Stimulated activated CD8-positive, alpha-beta memory T cell treated with anti-CD3 and anti-CD28 coated beads, Interleukin-12 subunit alpha, Interleukin-12 subunit beta, amount 100 ng/mL, for 24 hours (primary cell): ENCODE data around the gene INPP4A.

Source experiments
- DNase-seq: peaks from one replicate; pipeline ENCODE4 v3.0.0-alpha.2; 2020; ENCODE audit errors: extremely low read depth

The INPP4A gene

DNA sequence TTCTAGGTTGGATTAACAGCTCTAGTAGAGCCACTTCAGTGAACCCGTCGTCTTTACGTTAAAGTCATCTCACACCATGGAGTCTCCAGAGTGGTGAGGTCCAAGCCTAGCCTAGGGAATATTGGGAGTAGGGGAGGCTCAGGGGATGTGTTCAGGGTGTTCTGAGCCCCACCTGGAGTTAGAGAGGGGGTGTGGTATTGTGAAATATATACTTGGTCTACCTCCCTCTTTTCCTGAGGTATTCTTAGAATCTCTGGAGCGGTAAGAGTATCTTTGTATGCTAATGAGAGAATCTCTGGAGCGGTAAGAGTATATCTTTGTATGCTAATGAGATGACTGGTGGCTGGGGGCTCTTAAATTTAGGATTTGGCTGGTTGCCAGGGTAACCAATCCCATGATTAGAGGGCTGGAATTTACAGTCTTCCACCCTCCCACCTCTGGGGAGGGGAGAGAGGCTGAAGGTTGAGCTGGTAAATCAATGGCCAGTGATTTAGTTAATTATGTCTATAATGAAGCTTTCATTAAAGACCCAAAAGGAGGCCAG lies 69.5 kb downstream of the INPP4A start:
- no peak for DNase-seq

DNA sequence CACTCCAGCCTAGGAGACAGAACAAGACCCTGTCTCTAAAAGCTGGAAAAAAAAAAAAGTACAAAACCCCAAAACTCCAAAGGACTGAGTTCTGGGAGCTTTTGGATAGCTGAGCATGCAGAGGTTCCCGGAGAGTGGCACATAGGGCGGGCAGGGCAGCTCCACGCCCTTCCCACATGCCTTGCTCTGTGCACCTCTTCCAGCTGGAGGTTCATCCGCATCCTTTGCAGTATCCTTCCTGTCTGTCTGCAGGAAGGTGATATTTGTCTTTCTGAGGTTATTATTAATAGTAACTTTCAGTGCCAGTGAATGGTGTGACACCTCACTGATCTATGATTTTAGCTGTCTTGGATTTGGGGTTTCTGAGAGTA lies 70.2 kb downstream of the INPP4A start:
- no peak for DNase-seq

DNA sequence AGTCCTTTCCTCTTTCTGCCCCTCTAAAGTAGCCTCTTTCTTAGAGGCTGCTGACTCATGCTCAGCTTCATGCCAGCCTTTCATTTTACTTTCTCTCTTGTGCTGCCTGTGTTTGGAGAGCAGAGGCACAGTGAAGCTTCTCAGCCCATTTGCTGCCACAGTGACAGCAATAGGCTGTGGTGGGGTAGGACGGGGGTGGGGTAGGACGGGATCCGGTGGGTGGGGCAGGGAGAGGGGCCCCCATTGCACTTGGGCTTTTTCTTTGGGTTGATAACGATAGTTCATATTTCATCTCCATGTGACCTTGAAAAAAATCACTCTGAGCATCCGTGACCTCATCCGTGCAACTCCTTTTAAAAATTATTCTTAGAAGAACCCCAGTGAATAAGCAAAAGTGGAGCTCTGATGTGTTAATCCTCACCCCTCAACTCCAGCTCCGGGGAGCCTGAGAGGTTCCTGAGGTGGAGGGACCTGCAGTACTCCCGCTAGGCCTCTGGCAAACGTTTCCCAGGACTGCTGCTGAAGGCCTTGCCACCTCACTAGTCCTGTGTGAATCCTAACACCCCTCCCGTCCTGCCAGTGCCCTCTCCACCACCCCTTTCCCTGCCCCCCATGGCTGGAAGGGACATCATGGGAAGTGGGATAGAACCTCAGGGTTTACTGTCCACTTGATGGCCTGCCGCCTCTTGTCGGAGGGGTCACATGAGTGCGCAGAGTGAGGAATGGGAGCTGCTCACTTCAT lies 70.8 kb downstream of the INPP4A start:
- no peak for DNase-seq

DNA sequence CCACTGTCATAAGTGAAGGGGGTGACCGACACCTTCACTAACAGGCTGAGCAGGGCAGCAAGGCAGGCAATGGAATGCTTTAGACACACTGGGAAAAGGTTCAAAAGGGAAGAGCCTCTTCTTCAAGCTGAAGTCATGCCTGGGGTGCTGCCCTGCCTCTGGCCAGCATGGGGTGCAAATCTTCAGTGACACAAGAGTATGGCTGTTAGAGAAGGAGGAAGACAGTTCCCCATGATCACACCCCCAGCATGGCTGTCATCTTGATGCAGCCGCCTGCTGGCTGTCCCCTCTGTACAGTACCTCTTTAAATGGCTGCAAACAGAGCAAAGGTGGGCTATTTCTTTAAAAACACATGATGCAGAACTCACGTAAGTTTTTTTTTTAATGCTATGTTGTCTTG lies 71.9 kb downstream of the INPP4A start:
- DNase-seq, result no peak

DNA sequence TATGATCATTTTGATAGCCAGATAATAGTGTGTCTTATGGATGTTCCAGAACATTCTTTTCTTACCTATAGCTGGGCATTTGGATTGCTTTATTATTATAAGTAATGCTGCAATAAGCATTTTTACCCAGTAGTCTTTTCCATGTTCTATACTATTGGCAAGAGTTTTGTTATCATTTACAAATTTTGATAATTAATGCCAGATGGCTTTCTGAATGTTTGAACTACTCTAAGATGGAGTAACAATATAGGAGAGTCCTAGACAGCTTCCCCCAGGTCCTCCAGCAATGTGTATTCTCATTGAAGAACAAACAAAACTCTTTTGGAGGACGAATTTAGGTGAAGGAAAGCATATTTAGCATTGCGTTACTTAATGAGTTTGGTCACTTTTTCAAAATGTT lies 73.0 kb downstream of the INPP4A start:
- no peak for DNase-seq

DNA sequence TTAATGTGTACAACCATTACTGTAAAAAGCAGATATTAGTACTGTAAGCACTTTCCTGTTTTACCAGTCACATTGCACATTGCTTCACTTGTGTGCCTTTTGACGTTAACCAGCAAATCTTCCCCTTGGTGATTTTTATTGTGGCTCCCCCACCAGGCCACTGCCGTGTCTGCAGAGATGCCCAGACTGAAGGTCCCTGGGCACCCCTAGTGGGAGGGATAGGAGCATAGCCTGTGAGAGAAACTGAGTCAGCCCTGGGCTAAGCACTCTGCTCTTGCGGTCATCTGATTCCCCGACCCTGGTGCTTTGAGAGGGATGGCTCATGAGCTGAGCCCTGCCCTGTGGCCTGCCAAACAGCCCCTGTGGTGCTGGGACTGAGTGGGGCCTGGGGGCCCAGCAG lies 73.4 kb downstream of the INPP4A start:
- DNase-seq, result no peak

DNA sequence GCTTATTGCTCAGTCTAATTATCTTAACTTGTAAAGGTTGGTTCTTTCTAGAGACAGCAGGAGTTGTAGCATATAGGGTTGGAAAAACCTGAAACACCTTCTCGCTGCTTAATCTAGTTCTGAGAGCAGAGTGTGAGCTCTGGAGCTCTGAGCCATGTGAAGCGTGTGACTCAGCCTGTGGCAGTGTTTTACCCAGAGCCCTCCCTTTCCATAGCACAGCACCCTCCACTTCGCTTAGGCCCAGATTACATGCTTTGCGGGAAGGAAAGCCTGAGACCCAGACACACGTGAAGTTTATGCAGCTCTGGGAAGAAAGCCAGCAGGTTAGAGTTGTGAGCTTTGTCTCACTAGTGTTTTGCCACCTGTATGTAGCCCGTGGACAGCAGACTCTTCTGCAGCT lies 74.5 kb downstream of the INPP4A start:
- DNase-seq, result no peak

DNA sequence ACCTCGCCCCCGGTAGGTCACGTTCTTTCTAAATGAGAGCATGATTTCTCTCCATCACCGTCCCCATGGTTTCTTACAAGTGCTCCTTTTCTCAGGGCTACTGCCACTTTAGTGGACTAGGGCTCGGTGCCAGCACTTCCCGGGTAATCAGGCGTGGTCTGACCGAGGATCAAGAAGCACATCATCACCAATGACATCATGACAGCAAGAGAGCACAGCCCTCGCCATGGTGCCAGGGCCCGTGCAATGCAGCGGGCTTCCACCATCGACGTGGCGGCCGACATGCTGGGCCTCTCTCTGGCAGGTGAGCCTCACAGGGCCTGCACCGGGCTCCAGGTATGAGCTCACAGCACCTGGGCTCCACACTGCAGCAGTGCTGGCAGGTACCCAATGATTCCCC lies 75.2 kb downstream of the INPP4A start:
- no peak for DNase-seq

DNA sequence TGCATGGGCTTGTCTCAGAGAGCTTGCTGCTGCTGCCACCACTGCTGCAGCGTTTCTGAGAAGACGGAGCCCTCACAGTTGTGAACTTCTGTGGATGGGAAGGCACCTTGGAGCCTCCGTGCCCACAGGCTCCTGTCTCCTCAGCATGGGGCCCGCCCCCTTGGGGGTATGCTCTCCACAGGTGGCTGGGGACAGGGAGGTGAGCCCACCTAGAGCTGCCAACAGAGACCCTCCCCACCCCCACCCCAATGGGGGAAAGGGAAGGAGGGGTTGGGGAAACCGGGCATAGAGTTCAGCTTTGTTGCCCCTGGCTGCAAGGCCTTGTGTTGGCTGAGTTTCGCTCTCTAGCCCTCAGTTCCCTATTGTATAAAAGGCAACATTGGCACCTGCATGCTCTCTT lies 76.1 kb downstream of the INPP4A start:
- DNase-seq, result no peak

DNA sequence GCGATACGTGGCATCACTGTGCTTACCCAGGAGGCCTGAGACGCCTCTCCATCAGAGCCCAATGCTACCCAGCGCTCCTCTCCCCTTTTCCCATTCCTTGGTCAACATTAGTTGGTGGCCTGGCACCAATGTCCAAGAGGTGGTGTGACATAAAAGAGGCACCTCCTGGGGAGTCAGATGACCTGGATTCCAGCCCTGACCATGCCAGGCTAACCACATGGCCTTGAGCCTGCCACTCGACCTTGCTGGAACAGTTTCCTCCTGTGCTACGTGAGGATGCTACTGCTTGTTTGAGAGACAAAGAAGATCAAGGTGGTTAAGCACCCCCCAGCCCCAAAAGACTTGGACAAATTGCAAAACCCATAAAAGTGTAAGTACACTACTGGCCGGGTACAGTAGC lies 76.6 kb downstream of the INPP4A start:
- DNase-seq, result no peak

DNA sequence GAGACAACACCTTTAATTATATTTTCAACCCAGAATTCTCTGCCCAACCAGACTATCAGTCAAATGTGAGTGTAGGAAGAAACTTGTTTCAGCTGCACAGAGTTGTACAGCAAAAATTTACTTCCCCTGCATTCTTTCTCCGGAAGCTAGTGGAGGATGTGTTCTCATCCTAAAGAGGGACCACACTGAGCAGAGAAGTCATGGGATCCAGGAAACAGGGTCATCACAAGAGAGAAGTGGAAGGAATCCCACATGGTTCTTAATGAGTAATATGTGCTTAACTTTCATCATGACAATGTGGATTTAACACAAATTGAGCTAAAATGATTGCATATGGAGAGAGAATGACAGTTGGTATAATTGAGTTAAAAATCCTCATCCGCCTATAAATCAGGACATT lies 78.2 kb downstream of the INPP4A start:
- no peak for DNase-seq

DNA sequence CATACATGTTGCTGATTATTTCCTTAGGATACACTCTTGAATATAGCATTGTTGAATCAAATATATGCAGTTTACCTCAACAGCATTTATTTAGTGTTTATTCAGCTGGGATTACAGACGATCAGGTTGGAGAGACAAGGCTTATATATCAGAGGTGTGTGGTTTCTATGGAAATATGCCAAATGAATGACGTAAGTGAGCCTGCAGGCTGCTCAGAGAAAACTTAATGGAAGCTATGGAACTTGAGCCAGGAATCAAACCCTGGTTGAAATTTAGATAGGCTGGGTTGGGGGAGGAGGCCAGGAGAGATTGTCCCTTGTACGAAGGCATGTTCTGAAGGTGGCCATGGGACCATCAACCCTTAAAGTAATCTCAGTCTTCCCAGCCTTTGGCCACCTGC lies 79.5 kb downstream of the INPP4A start:
- DNase-seq, result no peak

DNA sequence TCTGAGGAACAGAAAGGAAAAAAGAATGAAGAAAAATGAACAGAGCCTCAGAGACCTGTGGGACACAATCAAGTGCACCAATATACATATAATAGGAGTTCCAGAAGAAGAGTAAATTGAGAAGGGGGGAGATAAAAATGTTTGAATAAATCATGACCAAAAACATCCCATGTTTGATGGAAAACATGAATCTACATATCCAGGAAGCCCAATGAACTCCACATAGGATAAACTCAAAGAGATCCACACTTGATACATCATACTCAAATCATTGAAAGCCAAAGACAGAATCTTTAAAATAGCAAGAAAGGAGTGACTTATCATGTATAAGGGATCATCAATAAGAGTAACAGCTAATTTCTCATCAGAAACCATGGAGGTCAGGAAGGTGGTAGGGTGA lies 83.7 kb downstream of the INPP4A start:
- DNase-seq, result no peak

DNA sequence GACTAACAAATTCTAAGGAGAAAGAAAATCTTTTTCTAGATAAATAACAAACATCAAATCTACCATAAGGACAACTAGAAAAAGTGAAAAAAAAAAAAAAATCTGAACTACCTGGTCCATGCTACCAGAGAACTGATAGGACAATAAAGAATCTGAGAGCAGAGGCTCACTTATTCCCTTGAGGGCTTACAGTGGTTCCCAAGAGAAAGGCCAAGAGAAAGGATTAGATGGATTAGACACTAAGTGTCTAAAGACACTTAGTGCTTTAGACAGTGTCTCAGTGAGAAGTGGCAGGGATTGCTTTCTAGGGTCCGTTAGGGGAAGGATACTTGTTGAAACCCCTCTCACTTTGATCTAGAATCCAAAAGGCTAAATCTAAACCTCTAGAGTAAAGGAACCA lies 85.5 kb downstream of the INPP4A start:
- DNase-seq, result no peak

DNA sequence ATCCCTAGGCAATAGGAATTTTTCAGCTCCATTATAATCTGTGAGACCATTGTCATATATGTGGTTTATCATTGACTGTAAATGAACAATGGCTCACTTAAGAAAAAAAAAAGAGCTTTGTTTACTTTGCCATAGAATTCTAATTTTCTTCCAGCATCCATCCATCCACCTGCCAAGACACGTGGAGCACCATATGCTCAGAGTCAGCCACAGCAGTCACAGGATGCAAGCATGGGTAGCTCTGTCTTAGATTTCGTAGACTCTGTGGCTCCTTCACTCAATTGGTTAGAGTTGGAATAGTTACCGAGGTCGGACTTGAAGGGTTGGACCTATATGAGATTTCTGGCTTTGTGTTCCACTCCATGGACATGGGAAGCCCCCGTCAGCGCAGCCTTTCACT lies 88.1 kb downstream of the INPP4A start:
- no peak for DNase-seq

DNA sequence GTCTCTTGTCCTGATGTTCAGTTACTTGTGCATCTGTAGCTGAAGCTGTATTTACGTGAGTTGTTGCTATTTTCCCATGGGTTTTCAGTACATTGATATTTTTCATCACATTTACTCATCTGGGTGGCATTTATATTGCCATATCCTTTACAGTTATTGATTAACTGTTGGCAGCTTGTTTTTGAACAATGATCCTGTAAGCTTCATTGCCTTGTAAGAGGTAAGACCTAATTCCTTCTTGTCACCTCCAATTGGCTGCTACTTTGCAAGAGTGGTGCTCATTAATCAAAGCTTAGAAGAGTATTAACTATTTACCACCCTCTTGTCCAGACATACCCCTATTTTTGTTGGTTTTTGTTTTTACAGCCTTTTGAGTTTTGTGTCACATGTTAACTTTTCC lies 88.9 kb downstream of the INPP4A start:
- DNase-seq, result no peak

DNA sequence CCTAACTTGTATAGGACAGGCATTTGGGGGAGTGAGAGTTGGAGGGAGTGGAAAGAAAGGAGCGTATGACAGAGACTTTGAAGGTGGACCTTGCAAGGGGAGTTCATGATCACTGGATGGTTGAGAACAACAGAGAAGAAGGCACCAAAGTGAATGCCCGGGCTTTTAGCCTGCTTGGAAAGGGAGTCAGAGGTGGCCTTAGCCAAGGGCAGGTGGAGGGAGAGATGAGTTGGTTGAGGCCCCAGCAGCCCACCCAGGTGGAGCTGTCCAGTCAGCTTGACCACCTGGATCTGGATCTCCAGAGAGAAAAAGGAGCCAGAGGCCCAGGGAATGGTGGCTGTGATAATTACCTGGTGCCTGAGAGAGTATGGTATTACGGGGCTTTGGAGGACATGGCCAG lies 90.1 kb downstream of the INPP4A start:
- DNase-seq, result no peak

DNA sequence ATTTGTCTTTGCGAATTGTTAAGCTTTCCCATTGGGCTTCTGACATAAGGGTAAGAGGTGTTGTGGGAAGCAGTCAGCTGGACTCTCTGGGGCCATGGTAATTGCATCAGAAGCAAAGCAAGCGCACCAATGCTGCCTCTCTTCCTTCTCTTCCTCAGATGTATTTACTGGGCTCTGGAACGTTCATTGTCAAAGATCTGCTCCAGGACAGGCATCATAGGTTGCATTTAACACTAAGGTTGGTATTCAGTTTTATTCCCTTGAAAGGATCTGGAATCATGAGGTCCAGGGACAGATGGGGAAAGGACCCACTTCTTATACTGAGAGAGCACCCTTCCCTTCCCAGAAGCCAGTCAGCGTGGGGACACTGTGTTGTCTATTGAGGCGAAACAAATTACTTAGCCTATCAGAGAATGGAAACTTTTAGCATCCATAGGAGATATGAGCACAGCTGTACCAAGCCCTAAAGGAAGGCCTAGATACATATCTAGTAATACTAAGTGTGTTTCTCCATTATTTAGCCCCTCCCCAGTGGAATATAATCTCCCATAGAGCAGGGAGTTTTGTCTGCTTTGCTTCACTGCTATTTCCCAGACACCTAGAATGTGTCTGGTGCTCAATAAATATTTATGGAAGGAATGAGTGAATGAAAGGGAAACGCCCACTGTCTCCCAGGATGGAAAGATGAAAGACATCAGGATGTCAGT lies 91.5 kb downstream of the INPP4A start:
- DNase-seq, result no peak

DNA sequence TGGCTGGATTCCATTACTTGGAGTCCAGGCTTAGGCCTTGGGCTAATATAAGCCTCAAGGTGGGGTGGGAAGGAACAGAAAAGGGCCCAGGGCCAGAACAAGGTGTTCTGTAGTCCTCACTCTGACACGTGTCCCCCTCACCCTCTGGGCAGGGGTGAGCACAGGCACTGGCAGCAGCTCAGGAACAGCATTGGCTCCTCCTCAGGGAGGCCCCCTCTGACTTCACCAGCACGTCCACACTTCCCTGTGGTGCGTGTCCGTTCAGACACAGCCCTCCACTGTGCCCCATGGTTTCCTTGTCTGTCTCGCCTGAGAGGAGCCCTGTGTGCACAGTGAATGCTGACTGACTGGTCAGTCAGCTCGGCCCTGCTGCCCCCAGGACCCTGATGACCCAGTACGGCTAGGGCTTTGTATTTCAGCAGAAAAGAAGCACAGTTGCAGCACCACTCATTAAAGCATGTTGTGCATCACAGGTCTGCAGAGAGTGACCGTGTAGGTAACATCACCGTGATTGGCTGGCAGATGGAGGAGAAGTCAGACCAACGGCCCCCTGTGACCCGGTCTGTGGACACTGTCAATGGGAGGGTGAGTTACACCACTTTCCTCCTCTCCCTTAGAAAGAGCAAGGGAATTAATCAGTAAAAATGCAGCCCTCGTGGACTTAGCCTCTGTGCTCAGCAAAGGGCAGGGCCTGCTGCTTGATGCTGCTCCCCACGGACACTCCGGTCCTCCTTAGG lies 92.9 kb downstream of the INPP4A start:
- DNase-seq, result no peak

DNA sequence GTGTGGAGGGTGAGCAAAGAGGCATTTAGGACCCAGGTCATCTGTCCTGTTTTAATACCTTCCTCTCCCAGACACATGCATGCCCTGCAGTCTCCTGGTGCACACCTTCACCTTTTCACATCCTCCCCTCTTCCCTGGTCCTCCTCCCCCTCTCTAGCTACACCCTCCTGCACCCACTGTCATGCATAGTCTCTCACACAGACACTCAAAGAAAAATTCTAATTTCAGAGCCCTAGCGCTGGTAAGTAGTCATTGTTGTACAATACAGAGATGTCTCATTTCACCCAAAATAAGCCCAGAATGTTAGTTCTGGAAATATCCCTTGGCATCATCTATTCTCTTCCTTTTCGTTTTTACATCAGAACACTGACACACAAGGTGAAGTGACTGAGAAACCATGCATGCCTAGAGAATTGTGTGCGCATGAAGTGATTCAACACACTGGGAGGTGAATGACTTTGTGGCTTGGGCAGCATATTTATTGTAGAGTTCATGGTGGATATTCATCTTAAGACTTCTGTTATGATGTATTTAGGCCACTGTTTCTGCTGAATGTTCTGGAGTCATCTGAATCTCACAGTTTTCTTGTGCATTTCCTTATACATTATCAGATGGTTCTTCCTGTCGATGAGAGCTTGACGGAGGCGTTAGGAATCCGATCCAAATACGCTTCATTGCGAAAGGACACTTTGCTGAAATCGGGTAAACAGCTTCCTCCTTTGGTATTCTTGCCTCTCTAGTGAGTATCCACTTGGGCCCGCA lies 93.8 kb downstream of the INPP4A start:
- no peak for DNase-seq

DNA sequence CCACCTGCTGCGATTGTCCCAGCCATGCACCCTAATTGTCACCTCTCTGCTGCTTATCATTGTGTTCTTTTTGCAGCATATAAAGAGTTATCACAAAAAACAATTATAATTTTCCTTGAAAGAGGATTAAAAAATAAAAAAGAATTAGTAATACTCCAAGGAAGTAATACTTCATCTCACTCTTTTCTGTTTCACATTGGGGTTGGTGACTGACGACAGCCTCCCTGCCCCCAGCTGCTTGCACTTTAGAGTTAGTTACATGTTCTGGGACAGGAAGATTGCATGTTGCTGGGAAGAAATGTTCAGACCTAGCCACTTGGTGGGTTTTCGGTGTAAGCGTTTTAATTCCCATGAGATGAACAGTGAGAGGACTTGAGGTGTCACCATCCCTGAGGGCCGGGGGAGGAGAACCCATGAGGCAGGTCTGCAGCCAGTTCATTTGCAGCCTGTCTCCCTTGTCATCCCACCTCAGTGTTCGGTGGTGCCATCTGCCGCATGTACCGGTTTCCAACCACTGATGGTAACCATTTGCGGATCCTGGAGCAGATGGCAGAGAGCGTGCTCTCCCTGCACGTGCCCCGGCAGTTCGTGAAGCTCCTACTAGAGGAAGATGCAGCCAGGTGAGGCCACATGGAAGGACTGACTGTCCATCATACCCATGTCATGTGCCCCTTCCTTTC lies 94.5 kb downstream of the INPP4A start:
- DNase-seq, result no peak

DNA sequence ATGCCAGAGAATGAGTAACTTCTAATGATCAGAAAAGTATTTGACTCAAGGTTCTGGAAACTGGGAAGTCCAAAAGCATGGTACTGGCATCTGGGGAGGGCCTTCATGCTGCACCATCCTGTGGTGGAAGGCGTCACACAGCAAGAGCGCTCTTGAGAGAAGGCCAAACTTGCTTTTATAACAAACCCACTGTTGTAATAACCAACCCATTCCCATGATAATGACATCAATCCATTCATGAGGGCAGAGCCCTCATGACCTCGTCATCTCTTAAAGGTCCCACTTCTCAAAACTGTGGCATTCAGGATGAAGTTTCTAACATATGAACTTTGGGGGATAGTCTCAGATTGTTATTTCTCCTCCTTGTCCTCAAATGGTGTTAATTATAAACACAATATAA lies 95.9 kb downstream of the INPP4A start:
- DNase-seq, result no peak
